Activated naive CD8-positive, alpha-beta T cell (primary cell): ENCODE results near the gene ALDOA.
"Not testable (repeated sequence)": the region's sequence is repeated elsewhere in the genome, so short reads cannot be mapped to it uniquely, and the experiment has no call there.

Source experiments
- H3K27ac Mint-ChIP-seq: one replicate; pipeline ENCODE4 v1.8.0; 2021; ENCODE audit warnings: mixed read lengths
- H3K27me3 Mint-ChIP-seq: one replicate; pipeline ENCODE4 v1.8.0; 2021; ENCODE audit warnings: mixed read lengths
- H3K36me3 Mint-ChIP-seq: one replicate; pipeline ENCODE4 v1.8.0; 2021; ENCODE audit warnings: mixed read lengths
- H3K4me1 Mint-ChIP-seq: one replicate; pipeline ENCODE4 v1.8.0; 2021; ENCODE audit warnings: low read depth, mixed read lengths
- H3K4me3 Mint-ChIP-seq: one replicate; pipeline ENCODE4 v1.8.0; 2021; ENCODE audit warnings: mild to moderate bottlenecking, mixed read lengths
- H3K9me3 Mint-ChIP-seq: one replicate; pipeline ENCODE4 v1.8.0; 2021; ENCODE audit warnings: low read depth, mixed read lengths

Gene ALDOA

GRCh38 chr16:30065102-30065942, at the start of gene ALDOA:
Gene ALDOA, plus strand, starts transcription at chr16:30065760. Its CDS starts 1,138 bp downstream, at chr16:30066898.
- no peaks in the 10 kb centered on the region for H3K36me3 Mint-ChIP-seq
- H3K9me3 Mint-ChIP-seq: no peaks in the 10 kb centered on the region
- H3K4me1 Mint-ChIP-seq: peaks cover 34% of the 10 kb centered on the region
- H3K27me3 Mint-ChIP-seq: no peaks in the 10 kb centered on the region
- peak within 1 kb of the TSS; percentile 97 for H3K27ac Mint-ChIP-seq
- peak within 1 kb of the TSS; percentile 100 for H3K4me3 Mint-ChIP-seq

GRCh38 chr16:30016555-30017276, 48.8 kb upstream of the ALDOA start:
- Mint-ChIP-seq H3K27me3 (peaks cover 2% of the 10 kb centered on the region), H3K4me3 (no peak overlapping the region), H3K9me3 (no peaks in the 10 kb centered on the region), H3K4me1 (peaks cover 8% of the 10 kb centered on the region), H3K27ac (no peak overlapping the region), H3K36me3 (no peaks in the 10 kb centered on the region)

DNA sequence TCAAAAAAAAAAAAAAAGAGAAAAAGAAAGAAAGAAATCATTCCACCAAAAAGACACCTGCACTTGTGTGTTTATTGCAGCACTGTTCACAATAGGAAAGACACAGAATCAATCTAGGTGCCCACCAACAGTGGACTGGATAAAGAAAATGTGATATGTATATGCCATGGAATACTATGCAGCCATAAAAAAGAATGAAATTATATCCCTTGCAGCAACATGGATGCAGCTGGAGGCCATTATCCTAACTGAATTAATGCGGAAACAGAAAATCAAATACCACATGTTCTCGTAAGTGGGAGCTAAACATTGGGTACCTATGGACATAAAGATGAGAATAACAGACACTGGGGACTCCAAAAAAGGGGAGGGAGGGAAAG, 48.3 kb upstream of the ALDOA start:
- Mint-ChIP-seq H3K27me3 (no peaks in the 10 kb centered on the region), H3K27ac (no peak overlapping the region), H3K36me3 (no peaks in the 10 kb centered on the region), H3K4me3 (no peak overlapping the region), H3K9me3 (no peaks in the 10 kb centered on the region), H3K4me1 (peaks cover 3% of the 10 kb centered on the region)

DNA sequence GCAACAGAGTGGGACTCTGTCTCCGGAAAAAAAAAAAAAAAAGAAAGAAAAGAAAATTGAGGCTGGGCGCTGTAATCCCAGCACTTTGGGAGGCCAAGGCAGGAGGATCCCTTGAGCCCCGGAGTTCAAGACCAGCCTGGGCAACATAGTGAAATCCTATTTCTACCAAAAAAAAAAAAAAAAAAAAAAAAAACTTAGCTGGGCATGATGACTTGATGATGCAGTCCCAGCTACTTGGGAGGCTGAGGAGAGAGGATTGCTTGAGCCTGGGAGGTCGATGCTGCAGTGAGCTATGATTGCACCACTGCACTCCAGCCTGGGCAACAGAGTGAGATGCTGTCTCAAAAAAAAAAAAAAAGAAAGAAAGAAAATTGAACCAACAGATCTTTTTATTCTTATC, 47.6 kb upstream of the ALDOA start:
- not testable (repeated sequence) for H3K27ac Mint-ChIP-seq, H3K36me3 Mint-ChIP-seq, H3K27me3 Mint-ChIP-seq, H3K4me1 Mint-ChIP-seq, H3K4me3 Mint-ChIP-seq, H3K9me3 Mint-ChIP-seq

- Mint-ChIP-seq H3K27ac (no peak overlapping the region), H3K27me3 (no peaks in the 10 kb centered on the region), H3K4me3 (no peak overlapping the region), H3K9me3 (no peaks in the 10 kb centered on the region), H3K36me3 (no peaks in the 10 kb centered on the region), H3K4me1 (peaks cover 3% of the 10 kb centered on the region)
These were observed 46.8 kb upstream of the ALDOA start for GRCh38 chr16:30018731-30019158.

DNA sequence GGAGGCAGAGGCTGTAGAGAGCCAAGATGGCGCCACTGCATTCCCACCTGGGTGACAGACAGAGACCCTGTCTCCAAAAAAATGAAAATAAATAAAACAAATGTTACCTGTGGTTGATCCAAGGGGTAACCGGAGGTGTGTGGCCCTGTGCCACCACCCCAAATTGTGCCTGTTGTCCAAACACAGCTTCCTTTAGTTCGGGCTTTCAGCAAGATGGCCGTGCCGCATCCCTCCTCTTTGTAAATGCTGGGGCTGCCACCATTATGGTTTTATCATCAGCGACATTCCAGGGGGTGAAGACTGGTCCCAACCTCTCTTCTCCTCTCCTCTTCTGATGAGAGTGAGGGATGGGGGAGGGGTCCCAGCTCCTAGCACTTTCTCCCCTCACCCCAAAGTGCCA, 42.7 kb upstream of the ALDOA start, which contains the start of gene C16orf92:
TSS of gene C16orf92 (plus strand) at position 312 of the 400 bp plus-strand sequence. CDS start 143 bp downstream, outside the sequence.
- Mint-ChIP-seq H3K4me1 (peaks cover 3% of the 10 kb centered on the region), H3K36me3 (no peaks in the 10 kb centered on the region), H3K9me3 (no peaks in the 10 kb centered on the region), H3K4me3 (no peak within 1 kb of the TSS), H3K27ac (no peak within 1 kb of the TSS), H3K27me3 (peaks cover 4% of the 10 kb centered on the region)

GRCh38 chr16:30023586-30023985, 42.0 kb upstream of the ALDOA start:
- Mint-ChIP-seq H3K36me3 (no peaks in the 10 kb centered on the region), H3K27ac (no peak overlapping the region), H3K4me3 (no peak overlapping the region), H3K4me1 (peaks cover 3% of the 10 kb centered on the region), H3K9me3 (no peaks in the 10 kb centered on the region), H3K27me3 (peaks cover 4% of the 10 kb centered on the region)

GRCh38 chr16:30024451-30024850, 41.1 kb upstream of the ALDOA start:
- H3K27me3 Mint-ChIP-seq: peaks cover 7% of the 10 kb centered on the region
- no peaks in the 10 kb centered on the region for H3K9me3 Mint-ChIP-seq
- peaks cover 3% of the 10 kb centered on the region for H3K4me1 Mint-ChIP-seq
- H3K4me3 Mint-ChIP-seq: no peak overlapping the region
- H3K27ac Mint-ChIP-seq: no peak overlapping the region
- no peaks in the 10 kb centered on the region for H3K36me3 Mint-ChIP-seq

GRCh38 chr16:30025156-30025555, 40.4 kb upstream of the ALDOA start:
- Mint-ChIP-seq H3K9me3 (no peaks in the 10 kb centered on the region), H3K4me1 (peaks cover 7% of the 10 kb centered on the region), H3K4me3 (no peak overlapping the region), H3K27ac (no peak overlapping the region), H3K27me3 (peaks cover 13% of the 10 kb centered on the region), H3K36me3 (no peaks in the 10 kb centered on the region)

GRCh38 chr16:30025574-30025973, 40.0 kb upstream of the ALDOA start:
- H3K36me3 Mint-ChIP-seq: no peaks in the 10 kb centered on the region
- H3K4me3 Mint-ChIP-seq: no peak overlapping the region
- peaks cover 14% of the 10 kb centered on the region for H3K27me3 Mint-ChIP-seq
- no peak overlapping the region for H3K27ac Mint-ChIP-seq
- peaks cover 9% of the 10 kb centered on the region for H3K4me1 Mint-ChIP-seq
- no peaks in the 10 kb centered on the region for H3K9me3 Mint-ChIP-seq

DNA sequence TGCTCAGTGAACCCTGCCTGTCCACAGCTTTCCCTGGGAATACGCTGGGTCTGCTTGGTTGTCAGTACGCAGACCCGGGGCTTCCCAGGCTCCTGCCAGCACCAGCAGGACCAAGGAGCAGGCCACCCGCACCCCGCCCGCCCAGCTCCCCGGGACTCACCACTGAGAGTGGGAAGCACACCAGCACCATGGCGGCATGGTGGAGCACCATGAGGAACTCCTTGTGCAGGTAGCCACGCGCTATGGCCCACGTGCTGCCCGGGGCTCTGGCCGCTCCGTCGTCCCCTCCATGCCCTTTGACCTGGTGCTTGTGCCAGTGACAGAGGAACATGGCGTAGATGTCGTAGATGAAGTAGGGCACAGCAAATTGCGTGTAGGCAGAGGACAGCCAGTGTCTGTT, 39.1 kb upstream of the ALDOA start:
- H3K36me3 Mint-ChIP-seq: no peaks in the 10 kb centered on the region
- no peak overlapping the region for H3K27ac Mint-ChIP-seq
- no peaks in the 10 kb centered on the region for H3K9me3 Mint-ChIP-seq
- no peak overlapping the region for H3K4me3 Mint-ChIP-seq
- H3K4me1 Mint-ChIP-seq: peaks cover 7% of the 10 kb centered on the region
- H3K27me3 Mint-ChIP-seq: peaks cover 14% of the 10 kb centered on the region

GRCh38 chr16:30027588-30028437, 37.7 kb upstream of the ALDOA start:
- H3K4me3 Mint-ChIP-seq: no peak overlapping the region
- H3K36me3 Mint-ChIP-seq: no peaks in the 10 kb centered on the region
- H3K4me1 Mint-ChIP-seq: peaks cover 11% of the 10 kb centered on the region
- peaks cover 18% of the 10 kb centered on the region for H3K27me3 Mint-ChIP-seq
- H3K9me3 Mint-ChIP-seq: no peaks in the 10 kb centered on the region
- H3K27ac Mint-ChIP-seq: no peak overlapping the region

- Mint-ChIP-seq H3K4me3 (no peak overlapping the region), H3K27ac (no peak overlapping the region), H3K27me3 (peaks cover 18% of the 10 kb centered on the region), H3K4me1 (peaks cover 11% of the 10 kb centered on the region), H3K36me3 (no peaks in the 10 kb centered on the region), H3K9me3 (no peaks in the 10 kb centered on the region)
These were observed 37.0 kb upstream of the ALDOA start for GRCh38 chr16:30028438-30029076.

DNA sequence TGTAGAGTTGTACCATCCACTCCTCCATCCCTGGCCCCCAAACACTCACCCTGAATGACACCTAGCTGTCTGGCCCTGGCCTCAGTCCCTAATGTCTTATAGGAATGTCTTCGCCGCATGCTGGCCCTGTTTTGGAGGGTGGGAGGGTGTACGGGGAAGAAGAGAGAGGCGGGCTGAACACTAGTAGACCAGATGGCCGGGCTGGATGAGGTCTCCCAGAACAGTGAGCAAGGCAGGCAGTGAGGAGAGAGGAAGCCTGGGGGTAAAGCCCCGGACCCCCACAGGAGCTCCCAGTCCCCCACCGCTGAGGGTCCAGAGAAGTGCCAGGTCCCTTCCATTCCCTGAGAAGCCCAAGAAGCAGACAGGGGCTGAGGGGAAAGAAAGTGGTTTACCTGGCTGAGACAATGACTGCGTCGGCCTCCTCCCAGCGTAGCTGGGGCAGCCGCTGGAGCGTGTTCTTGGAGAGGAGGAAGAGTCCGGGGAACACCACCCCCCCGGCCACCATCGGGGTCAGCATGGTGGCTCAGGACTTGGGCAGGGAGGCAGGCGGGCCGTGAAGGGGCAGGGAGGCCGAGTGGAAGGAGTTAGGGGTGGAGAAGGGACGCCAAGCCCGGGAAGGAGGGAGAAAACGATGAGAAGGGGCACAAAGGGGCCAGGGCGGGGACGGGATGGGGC, 35.4 kb upstream of the ALDOA start:
- H3K4me1 Mint-ChIP-seq: peaks cover 11% of the 10 kb centered on the region
- H3K4me3 Mint-ChIP-seq: peak overlapping the region; percentile 57
- H3K27ac Mint-ChIP-seq: no peak overlapping the region
- H3K9me3 Mint-ChIP-seq: no peaks in the 10 kb centered on the region
- no peaks in the 10 kb centered on the region for H3K36me3 Mint-ChIP-seq
- H3K27me3 Mint-ChIP-seq: peaks cover 21% of the 10 kb centered on the region
